HG03575 (cell line): Measurements from ENCODE around the gene MRTFA.

Experiments
- ATAC-seq: cut with Tn5 transposase; IDR thresholded peaks from one replicate; pipeline ENCODE4 v1.9.1; 2021; ENCODE audit not compliant: unreplicated experiment, insufficient number of reproducible peaks, low FRiP score; ENCODE audit errors: extremely low read depth

MRTFA gene

GRCh38 chr22:40462195-40462984 lies 174.1 kb downstream of the MRTFA start:
- no peak for ATAC-seq

GRCh38 chr22:40453671-40454070 lies 182.8 kb downstream of the MRTFA start:
- no peak for ATAC-seq

- ATAC-seq = no peak
Observed at GRCh38 chr22:40452730-40453487, 183.6 kb downstream of the MRTFA start.

GRCh38 chr22:40451210-40451609 lies 185.3 kb downstream of the MRTFA start:
- no peak for ATAC-seq

GRCh38 chr22:40450616-40451015 lies 185.9 kb downstream of the MRTFA start:
- ATAC-seq = no peak

GRCh38 chr22:40449676-40450035 lies 186.9 kb downstream of the MRTFA start:
- ATAC-seq = no peak

GRCh38 chr22:40446203-40446602 lies 190.3 kb downstream of the MRTFA start:
- no peak for ATAC-seq

GRCh38 chr22:40444178-40444831 lies 192.2 kb downstream of the MRTFA start:
- ATAC-seq = no peak

- ATAC-seq = no peak
Observed at GRCh38 chr22:40443732-40444131, 192.8 kb downstream of the MRTFA start.

GRCh38 chr22:40441761-40442390 lies 194.6 kb downstream of the MRTFA start:
- no peak for ATAC-seq

GRCh38 chr22:40436505-40437431 lies 199.8 kb downstream of the MRTFA start:
- ATAC-seq = no peak

GRCh38 chr22:40434745-40435144 lies 201.8 kb downstream of the MRTFA start:
- no peak for ATAC-seq

GRCh38 chr22:40434106-40434505 lies 202.4 kb downstream of the MRTFA start:
- ATAC-seq = no peak

- no peak for ATAC-seq
Observed at GRCh38 chr22:40433416-40434090, 203.0 kb downstream of the MRTFA start.

GRCh38 chr22:40432625-40433024 lies 203.9 kb downstream of the MRTFA start:
- no peak for ATAC-seq

GRCh38 chr22:40432157-40432556 lies 204.4 kb downstream of the MRTFA start:
- no peak for ATAC-seq

GRCh38 chr22:40430991-40431390 lies 205.5 kb downstream of the MRTFA start:
- no peak for ATAC-seq

- no peak for ATAC-seq
Observed at GRCh38 chr22:40429481-40429880, 207.0 kb downstream of the MRTFA start.
